GM21737 (cell line): ENCODE results near the gene KIAA0930.

ENCODE experiments used
- ATAC-seq: cut with Tn5 transposase; IDR thresholded peaks from one replicate; pipeline ENCODE4 v1.9.1; 2021; ENCODE audit warnings: mild to moderate bottlenecking, moderate library complexity; ENCODE audit not compliant: unreplicated experiment

Gene KIAA0930

DNA sequence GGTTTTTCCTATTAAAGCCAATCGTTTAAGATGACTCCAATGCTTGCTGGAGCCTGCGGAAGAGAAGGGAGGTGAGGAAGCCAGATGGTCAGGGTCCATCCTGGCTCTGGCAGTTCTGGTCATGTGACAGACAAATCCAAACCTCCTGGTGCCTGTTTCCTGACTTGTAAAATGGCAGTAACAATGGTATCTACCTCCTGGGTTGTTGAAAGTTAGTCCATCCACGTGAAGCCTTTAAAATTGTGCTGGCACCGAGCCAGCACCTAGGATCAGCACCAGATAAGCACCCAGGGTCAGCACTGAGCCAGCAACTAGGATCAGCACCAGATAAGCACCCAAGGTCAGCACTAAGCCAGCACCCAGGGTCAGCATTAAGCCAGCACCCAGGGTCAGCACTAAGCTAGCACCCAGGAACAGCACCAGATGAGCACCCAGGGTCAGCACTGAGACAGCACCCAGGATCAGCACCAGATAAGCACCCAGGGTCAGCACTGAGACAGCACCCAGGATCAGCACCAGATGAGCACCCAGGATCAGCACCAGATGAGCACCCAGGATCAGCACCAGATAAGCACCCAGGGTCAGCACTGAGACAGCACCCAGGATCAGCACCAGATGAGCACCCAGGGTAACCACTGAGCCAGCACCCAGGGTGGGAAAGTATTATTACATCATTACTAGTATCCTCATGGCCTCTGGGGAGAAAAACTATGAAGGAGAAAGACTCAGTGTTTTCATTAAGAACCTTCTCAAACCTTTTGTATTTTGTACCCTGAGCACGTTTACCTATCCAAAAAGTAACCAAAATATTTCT lies 17.2 kb downstream of the KIAA0930 start:
- no peak for ATAC-seq

GRCh38 chr22:45221201-45221600 lies 19.5 kb downstream of the KIAA0930 start:
- ATAC-seq = no peak

GRCh38 chr22:45218976-45219375 lies 21.7 kb downstream of the KIAA0930 start:
- ATAC-seq = no peak

- no peak for ATAC-seq
Observed at GRCh38 chr22:45217806-45218205, 22.9 kb downstream of the KIAA0930 start.

- no peak for ATAC-seq
Observed at GRCh38 chr22:45217345-45217744, 23.3 kb downstream of the KIAA0930 start.

GRCh38 chr22:45216133-45217003 lies 24.3 kb downstream of the KIAA0930 start:
- ATAC-seq = no peak

GRCh38 chr22:45212992-45213751 lies 27.5 kb downstream of the KIAA0930 start:
- no peak for ATAC-seq

DNA sequence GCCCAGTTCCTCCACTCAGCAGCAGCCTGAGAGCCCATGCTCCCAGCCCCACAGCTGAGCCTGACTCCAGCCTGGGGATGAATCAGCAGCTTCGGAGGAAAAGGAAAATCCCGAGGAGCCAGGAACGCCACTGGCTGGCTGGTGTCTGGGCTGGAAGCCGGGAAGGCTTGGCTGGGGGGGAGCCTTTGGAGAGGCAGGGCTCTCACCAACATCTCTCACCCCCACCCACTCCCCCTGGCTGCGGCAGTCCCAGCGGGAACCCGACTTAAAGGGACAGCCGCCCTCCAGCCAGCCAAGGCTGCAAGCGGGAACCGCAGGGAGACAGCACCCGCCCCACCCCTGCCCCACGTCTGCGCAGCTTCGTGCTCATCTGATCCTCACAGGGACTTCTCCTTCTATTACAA lies 28.4 kb downstream of the KIAA0930 start:
- ATAC-seq = no peak

DNA sequence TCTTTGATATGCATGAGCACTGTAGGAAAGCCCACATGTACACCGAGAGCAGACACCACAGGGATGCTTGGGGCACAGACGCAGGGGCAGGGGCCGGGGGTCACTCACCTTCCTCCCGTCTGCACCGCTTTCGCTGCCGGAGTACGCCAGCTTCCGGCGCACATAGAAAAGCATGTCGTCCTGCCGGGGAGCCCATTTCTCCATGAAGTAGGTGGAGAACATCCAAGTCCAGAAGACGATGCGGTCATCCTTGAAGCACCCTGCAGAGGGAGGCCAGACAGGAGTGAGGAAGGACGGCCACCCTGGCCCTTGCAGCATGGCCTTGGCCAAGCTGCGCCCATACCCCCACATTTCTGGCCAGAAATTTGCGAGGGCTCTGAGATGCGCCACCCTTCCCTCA lies 28.8 kb downstream of the KIAA0930 start:
- ATAC-seq = no peak

GRCh38 chr22:45211435-45211834 lies 29.3 kb downstream of the KIAA0930 start:
- no peak for ATAC-seq

GRCh38 chr22:45210991-45211390 lies 29.7 kb downstream of the KIAA0930 start:
- no peak for ATAC-seq

DNA sequence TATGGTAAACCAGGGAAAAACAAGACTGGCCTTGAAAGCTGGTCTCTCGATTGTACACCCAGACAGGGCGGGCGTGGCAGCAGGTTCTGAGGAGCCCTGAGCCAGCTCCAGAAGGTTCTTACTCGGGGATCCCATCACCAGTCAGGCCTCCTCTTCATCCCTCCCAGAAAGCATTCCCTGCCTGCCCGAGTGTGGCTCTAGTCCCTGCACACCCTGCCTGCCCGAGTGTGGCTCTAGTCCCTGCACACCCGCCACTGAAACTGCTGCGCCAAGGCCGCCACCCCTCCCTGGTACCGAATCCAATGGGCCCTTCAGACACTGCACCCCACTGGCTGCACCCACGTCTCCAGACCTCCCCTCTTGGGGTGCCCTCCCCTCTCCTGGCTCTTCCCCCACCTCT lies 30.1 kb downstream of the KIAA0930 start:
- no peak for ATAC-seq

DNA sequence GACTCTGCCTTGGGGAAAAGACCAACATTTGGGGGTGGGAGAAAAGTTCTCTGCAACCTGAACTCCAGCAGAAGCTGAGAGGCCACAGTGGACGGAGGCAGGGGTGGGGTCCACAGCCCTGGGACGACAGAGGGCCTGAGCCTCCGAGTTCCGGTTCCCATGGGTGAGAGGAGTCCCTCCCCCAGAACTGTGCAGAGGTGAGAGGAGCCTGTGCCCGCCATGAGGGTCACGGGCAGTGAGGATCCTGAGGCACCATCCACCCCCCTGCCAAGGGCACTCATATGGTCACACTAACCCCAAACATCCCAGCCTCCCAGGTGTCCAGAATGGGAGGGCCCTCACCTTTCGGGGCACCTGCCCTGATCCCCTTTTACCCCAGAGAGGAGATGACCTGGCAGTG lies 30.5 kb downstream of the KIAA0930 start:
- ATAC-seq = no peak

DNA sequence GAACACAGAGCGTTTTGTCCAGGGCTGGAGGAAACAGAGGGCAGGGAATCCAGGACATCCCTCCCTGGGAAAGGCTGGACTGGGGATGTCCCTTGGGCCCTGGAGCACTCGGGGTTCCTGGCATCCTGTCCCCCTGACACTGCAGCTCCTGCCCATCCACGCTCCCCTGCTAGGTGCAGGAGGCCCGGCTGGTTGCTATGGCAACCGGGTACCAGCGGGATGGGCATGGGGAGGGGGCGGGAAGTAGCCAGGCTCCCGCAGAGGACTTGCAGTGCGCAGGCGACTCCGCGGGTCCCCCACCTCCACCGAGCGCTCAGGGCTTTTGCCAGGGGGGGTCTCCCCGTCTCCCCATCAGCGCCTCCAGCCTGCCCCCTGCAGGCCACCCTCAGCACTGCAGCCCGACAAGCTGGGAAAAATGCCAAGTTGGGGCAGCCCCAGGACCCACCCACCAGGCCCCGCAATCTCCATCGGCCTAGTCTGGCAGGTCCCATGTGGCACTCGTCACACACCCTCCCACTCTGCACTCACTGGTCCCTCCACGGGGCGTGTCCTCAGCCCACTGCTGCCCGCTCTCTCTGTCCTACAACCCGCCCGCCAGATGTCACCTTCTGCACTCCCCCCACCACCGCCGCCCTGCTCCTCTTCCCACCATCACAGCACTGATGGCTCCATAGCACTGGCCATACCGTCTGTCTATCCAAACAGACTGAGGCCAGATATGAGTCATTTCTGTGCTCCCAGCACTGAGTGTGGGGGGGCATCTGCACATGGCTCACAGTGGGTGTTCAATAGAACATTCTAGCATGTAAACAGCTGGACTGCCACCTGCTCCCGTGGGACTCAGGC lies 31.5 kb downstream of the KIAA0930 start:
- ATAC-seq = no peak

DNA sequence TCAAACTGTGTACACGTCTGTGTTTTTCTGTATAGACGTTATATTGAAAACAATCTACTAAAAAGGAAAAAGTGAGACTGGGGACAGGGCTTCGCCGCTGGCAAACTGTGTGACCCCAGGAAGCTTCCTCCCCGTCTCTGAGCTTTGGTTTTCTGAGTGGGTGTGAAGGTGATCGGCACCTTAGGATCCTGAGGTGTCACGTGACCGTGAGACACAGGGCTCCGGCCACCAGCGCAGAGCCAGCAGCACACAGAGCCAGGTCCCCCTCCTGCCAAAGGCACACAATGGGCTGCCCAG lies 32.0 kb downstream of the KIAA0930 start:
- ATAC-seq = no peak

- no peak for ATAC-seq
Observed at GRCh38 chr22:45207981-45208664, 32.6 kb downstream of the KIAA0930 start.

DNA sequence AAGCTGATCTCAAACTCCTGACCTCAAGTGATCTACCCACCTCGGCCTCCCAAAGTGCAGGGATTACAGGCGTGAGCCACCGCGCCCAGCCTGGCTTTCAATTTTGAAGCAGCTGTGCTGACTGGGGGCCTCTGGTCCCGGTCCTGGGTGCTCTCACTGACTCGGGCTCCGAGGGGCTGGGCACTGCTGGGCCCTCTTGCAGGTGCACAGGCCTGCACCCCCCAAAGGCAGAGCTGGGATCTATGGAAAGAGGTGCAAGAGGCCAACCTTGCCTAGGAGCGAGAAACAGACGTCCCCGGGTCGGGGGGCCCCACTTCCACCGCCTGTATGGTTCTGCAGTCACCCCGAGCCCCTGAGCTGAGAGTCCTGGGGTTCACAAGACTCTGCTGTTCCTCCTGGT lies 33.2 kb downstream of the KIAA0930 start:
- ATAC-seq = no peak

GRCh38 chr22:45206233-45206632 lies 34.5 kb downstream of the KIAA0930 start:
- ATAC-seq = no peak

- no peak for ATAC-seq
Observed at GRCh38 chr22:45205276-45205925, 35.3 kb downstream of the KIAA0930 start.

DNA sequence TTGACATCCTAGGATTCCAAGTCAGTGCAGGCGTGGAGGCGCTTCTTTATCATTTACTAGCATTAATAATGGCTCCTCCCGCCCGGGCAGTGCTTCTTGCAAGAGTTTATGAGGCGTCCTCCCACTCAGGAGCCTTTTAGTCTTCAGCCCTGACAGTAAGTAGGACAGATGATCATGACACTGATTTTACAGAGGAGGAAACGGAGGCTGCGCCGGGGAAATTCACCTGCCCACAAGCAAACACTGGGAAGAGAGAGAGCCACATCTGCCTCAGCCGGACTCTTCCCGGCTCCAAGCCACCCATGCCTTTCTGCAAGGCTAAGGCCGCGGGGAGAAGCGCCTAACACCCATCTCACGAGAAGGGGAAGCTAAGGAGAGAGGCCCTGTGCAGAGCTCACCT lies 35.9 kb downstream of the KIAA0930 start:
- ATAC-seq = no peak
